ENCODE measurements around the gene SIL1.

The SIL1 gene

DNA sequence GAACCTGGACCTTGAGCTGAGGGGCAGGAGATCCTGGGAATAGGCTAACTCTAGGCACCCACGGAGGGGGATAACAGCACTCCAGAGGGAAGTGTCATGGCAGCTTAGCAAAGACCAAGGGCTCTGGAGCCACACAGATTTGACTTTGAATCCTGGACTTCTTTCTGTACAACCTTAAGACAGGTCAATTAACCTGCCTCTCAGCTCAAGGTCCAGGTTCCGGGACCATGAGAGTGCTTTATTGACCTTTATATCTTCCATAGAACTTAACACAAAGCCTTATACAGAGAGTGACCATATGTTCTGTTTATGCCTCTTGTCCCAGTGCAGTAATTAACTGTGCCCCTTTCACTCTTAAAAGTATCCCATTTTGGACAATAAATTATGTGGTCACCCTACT, 232.5 kb downstream of the SIL1 start:
- H3K27ac ChIP-seq = no peak overlapping the region
- TF ChIP-seq, protein P1, sequence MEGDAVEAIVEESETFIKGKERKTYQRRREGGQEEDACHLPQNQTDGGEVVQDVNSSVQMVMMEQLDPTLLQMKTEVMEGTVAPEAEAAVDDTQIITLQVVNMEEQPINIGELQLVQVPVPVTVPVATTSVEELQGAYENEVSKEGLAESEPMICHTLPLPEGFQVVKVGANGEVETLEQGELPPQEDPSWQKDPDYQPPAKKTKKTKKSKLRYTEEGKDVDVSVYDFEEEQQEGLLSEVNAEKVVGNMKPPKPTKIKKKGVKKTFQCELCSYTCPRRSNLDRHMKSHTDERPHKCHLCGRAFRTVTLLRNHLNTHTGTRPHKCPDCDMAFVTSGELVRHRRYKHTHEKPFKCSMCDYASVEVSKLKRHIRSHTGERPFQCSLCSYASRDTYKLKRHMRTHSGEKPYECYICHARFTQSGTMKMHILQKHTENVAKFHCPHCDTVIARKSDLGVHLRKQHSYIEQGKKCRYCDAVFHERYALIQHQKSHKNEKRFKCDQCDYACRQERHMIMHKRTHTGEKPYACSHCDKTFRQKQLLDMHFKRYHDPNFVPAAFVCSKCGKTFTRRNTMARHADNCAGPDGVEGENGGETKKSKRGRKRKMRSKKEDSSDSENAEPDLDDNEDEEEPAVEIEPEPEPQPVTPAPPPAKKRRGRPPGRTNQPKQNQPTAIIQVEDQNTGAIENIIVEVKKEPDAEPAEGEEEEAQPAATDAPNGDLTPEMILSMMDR (conservative IDR thresholded peaks at IDR 0.05; ENCODE audit: low read depth) = no peak
- no peak for DNase-seq (ENCODE audit: low spot score)
- CTCF ChIA-PET = interaction anchor here (0.5 to 0.6 kb wide), 4 partner anchors 14 to 1997 kb away, joined by 3 to 4 read pairs (median 3); no protein-coding TSS in a partner anchor
- POLR2A ChIA-PET (ENCODE audit: low non-redundant PET) = no interaction called here

DNA sequence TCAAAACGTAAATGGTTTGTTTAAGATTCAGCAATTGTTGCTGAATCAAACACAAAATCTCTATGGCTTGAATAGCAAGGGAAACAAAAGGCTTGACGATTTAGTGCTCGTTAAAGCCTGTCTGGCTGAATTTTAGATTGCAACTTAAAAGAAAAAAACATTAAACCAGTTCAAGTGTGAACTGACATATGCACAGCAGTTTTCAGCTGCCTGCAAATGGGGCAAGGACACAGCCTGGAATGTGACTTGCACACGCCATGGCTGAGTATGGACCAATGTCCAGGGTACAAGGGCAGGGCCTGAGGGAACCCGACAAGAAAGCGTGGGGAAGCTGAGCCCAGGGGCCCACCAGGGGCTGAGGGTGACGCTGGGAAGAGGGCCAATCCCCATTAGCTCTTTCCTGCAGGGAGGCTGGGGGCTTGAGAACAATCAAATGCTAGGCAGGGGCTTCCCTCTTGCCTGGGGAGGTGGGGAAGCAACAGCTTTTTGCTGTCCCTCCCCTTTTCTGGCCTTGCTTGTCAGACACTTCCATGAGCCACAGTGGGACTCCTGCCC, 233.4 kb downstream of the SIL1 start:
- H3K27ac ChIP-seq = no peak overlapping the region
- CTCF ChIA-PET = no interaction called here
- no peak for DNase-seq (ENCODE audit: low spot score)
- POLR2A ChIA-PET (ENCODE audit: low non-redundant PET) = no interaction called here
- TF ChIP-seq, protein P1 (conservative IDR thresholded peaks at IDR 0.05; ENCODE audit: low read depth) = no peak

DNA sequence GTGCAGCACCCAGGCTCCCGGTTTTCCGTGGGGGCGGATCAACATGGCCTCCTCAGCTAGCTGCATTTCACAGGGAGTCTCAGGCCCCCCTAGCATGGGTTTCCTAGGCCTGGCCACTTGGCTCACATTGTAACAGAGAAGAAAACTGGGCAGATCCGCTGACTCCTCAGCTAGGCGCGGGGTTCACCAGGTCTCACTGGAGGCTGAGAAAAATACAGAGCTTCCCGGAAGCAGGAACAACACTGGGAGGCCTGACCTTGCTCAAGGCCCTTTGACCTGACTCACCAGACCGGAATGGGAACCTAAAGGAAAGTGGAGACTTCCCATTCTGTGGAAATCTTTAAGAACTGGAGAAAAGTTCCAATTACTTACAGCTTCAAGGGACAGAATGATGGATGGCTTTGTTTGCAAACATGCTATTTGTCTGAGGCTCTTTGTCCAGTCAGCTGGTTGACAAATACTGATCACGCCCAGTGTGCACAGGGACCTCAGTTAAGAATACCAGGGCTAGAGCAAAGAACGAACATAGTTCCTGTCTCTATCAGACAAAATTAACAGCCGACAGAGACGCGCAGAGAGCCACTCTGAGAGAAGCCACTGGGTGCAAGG, 234.3 kb downstream of the SIL1 start:
- TF ChIP-seq, protein P1 (conservative IDR thresholded peaks at IDR 0.05; ENCODE audit: low read depth) = no peak
- no peak for DNase-seq (ENCODE audit: low spot score)
- no peak overlapping the region for H3K27ac ChIP-seq
- ChIA-PET CTCF (no interaction called here), POLR2A (ENCODE audit: low non-redundant PET) (no interaction called here)

DNA sequence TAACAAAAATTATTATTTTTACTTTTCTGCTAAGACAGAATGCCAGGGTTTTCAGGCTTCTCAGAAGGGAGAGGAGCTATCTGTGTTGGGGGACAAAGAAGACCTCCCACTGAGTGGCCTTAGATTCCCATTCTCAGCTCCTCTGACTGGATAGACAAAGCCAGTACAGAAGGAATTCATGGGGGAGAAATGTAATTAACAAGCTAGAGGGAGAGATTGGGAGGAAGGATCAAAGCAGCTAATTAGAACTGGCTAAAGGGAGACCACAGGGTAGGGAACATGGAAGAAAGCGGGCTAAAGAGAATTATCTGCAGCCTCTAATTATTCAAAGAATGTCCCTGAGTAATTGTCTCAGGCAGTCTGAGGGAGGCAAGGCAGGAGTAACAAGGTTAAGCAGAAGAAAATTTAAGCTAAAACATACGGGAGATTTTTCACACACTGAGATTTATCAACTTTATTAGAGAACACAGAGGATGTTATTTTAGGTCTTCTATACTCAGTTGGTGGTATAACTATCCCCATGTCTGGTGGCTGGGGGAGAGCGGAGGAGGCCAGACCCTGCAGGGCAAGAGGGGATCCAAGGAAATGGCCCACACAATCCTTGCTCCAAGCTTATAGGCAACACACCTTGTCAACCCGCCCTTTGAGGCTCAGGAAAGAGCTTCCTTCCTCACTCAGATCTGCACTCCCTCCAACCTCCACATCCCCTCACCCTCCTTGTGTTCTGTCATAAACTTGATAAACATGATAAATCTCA, 235.4 kb downstream of the SIL1 start:
- ChIA-PET POLR2A (ENCODE audit: low non-redundant PET) (no interaction called here), CTCF (no interaction called here)
- TF ChIP-seq, protein P1 (conservative IDR thresholded peaks at IDR 0.05; ENCODE audit: low read depth) = no peak
- H3K27ac ChIP-seq = no peak overlapping the region
- DNase-seq (ENCODE audit: low spot score) = no peak

DNA sequence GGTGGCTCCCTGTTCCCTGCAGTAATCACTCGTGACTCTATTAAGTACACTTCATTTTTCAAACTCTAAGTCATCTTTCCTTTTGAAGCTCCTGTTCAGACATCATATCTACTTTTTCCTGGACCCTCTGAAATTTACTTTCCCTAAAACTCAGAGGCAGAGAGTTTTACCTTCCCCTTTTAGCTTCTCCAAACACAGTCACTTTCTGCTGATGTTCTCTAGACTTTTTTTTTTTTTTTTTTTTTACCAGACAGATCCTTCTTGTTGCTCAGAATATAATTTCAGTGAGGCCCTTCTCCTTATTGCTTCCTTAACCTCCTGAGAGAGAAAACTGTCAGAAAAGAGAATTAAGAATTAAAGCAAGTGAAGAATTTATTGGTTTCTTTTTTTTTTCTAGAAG, 236.4 kb downstream of the SIL1 start:
- no peak for DNase-seq (ENCODE audit: low spot score)
- no peak overlapping the region for H3K27ac ChIP-seq
- CTCF ChIA-PET = interaction anchor here (0.6 to 0.7 kb wide), 2 partner anchors 8 to 51 kb away, joined by 3 to 4 read pairs; no protein-coding TSS in a partner anchor
- TF ChIP-seq, protein P1 (conservative IDR thresholded peaks at IDR 0.05; ENCODE audit: low read depth) = no peak
- POLR2A ChIA-PET (ENCODE audit: low non-redundant PET) = no interaction called here

DNA sequence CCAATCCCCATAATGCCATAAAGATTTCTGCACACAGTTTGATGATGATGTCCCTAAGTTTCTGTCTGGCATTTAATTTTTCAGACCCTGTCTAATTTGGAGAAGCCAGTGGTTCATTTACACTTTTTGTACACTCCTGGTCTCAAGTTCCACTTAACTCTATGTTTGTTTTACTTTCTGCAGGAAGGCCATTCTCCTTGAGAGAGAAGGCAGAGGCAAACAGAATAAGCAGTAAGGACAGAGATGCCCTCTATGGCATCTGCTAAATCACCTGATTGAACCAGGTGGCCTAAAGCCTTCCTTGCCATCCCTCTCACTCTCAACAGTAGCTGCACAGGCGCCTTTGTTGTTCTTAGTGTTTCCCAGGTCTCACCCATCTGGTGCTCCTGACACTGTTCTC, 236.9 kb downstream of the SIL1 start:
- ChIA-PET POLR2A (ENCODE audit: low non-redundant PET) (no interaction called here), CTCF (interaction anchor here (0.6 kb wide), 1 partner anchor 51 kb away, joined by 3 read pairs; no protein-coding TSS in a partner anchor)
- TF ChIP-seq, protein P1 (conservative IDR thresholded peaks at IDR 0.05; ENCODE audit: low read depth) = no peak

More for the DNA sequence above, 236.9 kb downstream of the SIL1 start:
- H3K27ac ChIP-seq = no peak overlapping the region
- no peak for DNase-seq (ENCODE audit: low spot score)

Measured in RWPE1 (cell line).